Measurements from ENCODE around the gene ZC3H12C.

ZC3H12C gene

DNA sequence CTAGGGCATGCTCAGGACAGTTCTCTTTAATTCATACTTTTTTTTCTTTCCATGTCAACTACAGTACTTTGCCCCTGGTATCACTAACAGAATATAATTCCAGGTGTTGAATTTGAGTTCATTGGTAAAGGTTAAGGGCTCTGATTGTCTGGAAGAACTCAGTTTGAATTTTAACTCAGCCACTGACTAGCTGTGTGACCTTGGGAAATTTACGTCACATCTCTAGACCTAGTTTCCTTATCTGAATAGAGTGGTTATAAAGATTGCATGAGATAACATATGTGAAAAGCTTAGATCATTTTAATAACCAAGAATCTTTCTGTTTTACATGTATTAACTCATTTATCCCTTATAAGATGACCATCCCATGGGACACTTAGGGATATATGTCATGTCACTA lies 15.8 kb upstream of the ZC3H12C start:
- no peak for DNase-seq

DNA sequence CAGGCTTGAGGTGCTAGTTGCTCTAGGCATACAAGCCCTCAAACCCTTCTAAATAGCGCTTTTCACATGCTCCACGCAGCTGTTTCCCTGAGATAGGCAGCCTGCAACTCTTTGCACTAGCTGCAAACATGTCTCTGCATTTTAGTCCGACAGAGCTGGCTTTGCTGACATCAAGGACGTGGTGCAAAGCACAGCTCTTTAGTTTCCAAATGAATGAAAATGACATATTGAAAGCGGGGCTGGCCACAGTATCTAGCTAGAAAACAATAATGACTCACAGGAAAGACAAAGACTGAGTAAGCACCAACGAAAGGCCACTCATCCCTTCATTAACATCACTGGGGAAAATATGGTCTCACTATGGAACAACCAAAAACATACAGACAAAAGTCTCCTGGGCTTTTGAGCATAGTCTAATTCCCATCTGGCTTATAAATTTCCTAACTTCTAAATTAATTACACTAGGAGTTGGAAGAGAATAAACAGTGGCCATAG lies 15.3 kb upstream of the ZC3H12C start:
- DNase-seq, result no peak

DNA sequence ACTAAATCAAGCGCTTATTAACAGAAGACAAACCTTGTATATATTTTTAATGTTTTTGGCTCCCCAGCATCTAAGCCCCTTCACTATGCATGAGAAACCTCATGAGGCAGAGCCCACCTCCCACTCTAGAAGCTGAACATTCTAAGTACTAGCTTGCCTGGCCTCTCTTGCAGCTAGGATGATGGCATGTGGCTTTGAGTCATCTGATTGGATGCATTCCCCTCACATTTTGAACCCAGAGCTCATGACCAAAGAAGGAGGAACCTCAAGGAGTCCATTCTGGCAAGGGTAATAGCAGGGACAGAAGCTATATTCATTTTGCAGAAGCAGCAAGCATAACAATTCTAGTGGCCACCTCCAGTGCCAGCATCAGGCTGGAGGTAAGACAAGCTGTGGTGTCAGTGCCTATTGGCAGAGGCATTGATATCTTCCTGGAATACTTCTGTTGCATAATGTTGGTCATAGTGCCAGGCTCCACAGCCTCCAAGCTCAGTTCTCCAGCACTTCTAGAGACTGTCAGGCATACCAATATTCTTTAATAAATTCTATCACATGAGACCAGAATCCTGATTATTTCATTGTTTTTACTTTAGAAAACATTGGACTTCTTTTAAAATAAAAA lies 14.2 kb upstream of the ZC3H12C start:
- no peak for DNase-seq

DNA sequence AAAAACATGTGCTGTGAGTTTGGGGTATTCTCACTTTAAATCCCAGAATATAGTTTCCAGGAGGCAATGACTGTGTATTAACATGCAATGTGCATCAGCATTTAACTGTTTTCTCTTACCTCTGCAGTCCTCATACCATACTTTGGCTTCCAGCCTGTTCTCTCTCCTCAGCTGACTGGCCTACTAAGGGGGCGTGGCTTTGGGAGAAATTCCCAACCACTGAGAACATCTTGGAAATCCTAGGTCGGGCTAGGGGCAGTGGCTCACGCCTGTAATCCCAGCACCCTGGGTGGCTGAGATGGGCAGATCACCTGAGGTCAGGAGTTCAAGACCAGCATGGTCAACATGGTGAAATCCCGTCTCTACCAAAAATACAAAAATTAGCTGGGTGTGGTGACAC lies 13.5 kb upstream of the ZC3H12C start:
- no peak for DNase-seq

DNA sequence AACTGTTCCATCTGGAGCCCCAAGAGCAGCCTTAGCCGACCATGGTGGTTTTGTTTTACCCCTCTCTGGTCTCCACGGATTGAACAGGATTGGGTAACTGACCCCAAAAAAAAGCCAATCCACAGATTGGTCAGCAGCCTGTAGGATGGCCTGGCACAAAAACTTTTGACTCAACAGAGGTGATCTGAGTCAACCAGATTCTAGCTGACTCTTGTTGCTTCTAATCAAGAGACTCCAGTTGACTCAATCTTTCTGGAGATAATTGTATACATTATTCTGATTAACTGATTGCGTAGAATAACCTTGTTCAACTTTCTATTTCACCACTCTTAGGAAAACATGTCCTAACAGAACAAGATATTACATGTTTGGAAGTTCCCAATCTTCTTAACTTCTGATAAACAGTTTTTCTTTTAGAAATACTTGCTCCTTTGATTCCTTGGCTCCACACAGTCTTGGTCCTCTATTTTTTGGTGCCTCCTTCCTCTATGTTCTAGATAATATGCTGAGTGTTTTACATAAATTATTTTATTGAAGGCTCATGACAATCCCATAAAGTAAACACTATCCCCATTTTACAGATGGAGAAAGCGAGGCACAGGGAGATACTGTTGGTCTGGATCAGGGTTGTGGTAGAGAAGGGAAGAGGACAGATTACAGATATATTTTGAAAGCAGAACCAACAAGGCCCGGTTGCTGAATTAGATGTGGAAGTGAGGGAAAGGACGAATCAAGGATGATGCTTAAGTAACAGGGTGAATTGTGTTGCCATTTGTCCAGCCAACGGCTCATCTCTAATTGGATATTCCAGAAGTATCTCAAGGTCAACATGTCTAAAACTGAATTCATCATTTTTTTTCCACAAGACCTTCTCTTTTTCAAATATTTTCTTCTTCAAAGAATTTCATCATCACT lies 11.5 kb upstream of the ZC3H12C start:
- no peak for DNase-seq

DNA sequence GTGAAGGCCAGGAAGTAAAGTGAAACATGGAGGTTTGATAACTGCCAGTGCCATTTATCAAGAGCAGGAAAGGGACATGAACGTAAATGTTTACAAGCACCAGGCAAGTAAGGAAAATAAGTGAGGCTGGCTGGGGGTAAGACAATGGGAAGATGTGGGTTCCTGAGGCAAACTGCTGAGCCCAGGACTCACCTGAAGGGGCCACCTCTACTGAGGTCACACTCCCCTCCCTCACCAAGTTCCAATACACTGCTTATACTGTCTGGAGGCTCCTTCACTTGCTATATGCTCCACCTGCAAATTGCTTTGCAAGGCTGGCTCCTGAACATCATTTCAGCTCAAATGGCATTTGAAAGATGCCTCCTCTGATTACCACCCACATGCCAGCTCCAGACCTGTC lies 10.3 kb upstream of the ZC3H12C start:
- no peak for DNase-seq

DNA sequence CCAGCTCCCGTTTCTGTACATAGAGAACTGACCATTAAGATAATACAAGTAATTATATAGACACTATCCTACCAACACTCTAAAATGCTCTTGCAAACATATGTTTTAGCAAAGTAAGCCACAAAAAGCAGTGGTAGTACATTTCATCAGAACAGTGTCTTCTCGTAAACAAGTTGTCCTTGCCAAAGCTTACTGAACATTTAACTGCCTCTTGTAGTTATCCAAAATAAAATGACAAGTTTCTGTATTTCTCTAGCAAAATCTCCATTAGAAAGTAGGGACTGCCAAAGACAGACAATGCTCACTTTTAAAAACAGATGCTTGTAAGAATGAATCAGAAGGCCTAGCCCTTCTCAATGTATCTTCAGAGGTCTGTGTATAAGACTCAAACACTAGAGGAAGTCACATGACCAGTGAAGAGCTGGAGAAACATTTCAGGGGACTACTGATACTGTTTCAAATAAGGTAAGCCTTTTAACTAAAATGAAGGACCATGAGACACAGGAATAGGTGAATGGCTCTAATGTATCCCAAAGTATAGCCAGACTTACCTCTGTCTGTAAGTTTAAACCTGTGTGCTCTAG lies 7.8 kb upstream of the ZC3H12C start:
- DNase-seq, result no peak

DNA sequence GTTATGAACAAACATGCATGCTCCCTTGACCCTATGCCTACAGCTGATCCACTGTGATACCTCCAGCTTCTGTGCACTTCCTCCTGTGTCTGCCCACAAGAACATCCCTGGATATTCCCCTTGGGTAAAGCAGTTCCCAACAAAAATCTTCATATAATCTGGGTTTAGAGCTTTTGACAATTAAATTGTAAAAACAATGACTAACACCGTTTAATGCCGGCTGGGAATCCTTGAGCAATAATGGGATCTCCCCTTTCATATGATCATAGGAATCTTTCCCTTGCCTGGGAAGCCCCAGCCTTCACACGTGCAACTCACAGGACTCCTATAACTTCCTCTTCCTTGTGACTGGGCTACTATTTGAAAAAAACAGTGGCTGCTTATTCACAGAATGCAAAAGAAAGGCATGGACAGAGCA lies 6.3 kb upstream of the ZC3H12C start:
- DNase-seq, result no peak

DNA sequence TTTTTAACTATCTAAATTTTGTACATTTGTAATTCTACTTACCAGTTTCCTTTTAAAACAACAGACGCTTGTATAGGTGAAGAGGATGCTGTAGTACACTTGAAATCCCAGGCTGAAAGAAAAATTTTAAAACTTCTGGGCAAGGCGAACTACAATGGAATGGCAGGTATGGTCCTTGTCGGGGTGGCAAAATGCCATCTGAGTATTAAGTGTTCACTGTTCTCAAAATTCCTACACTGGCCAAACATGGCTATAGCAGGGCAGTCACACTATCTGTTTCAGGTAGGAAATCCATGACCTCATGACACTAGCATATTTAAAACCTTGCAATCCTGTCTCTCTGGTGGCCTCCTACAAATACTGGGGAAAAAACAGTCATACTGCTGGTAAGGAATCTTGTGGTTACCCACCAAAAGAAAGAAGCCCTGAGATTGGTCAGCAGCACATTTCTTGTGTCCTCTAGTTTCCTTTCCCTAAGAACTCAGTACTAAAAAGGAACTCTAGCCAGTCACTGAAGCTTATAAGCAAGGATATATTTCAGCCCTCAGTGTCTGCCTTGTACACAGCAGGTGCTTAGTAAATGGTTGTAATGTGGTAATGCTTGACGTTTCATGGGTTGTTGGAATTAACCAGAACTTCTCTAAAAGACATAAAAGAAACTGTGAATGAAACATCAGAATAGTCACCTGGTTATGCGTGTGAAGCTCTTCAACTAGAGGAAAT lies 5.2 kb upstream of the ZC3H12C start:
- no peak for DNase-seq

DNA sequence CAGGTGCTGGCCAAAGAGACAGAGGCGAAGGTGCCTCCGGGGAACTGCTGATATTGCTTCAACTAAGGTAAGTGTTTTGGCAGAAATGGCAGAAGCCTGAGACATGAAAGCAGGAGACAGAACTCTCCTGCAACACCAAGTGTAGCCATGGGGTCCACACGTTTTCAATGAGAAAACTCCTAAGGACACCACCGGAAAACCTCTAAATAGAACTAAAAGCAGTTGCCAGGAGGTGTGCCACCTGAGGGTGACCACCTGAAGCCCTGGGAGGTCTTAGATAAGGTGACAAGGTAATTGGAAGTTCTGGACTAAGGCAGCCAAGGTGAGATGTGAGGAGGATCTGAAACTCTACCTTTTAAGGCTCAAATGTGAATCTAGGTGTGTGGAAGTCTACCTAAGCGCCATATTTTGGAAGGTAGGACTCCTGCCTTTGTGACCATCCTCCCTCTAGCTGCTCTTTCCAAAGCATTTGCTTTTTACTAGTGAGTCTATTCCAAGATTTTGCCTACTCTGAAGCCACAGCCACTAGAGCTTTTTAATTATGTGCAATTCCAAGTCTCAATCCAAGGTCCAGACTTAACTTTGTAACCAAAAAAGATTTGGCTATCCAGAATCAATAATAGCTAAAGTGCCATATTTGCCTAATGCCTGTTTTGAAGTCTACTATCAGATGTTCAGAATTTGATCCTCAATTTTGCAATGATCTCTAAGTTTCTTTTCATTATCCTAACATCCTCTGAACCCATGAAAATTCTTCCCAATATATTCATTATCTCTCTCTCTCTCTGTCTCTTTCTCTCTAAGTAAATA lies 4.5 kb upstream of the ZC3H12C start:
- DNase-seq, result no peak

DNA sequence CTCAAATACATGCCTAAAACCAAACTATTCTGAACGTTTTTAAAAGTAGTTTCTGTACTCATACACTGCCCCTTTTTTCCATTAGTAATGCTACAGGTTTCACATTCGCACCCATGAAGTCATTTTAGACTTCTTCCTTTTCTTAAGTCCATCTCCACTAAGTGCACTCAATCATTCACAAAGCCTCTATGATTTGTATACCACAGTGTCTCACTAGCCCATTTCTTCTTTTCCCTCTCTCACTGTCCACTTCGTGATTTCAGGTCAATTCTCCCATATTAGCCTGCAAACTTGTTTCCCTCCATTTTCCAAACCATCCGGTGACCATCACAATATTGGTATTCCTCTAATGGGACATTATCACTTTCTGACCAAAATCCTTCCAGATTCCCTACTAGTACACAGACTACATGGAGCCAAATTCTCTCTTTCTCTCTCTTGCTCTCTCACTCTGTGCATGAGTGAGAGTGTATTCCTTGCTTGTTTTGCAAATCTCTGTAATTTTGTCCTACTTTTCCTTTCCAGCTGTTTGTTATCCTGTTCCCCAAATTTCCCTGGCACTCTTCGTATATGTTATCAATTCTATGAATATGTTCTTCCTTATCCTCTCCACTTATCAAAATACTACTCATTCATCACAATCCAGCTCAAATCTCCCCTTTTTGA lies 3.4 kb upstream of the ZC3H12C start:
- no peak for DNase-seq

DNA sequence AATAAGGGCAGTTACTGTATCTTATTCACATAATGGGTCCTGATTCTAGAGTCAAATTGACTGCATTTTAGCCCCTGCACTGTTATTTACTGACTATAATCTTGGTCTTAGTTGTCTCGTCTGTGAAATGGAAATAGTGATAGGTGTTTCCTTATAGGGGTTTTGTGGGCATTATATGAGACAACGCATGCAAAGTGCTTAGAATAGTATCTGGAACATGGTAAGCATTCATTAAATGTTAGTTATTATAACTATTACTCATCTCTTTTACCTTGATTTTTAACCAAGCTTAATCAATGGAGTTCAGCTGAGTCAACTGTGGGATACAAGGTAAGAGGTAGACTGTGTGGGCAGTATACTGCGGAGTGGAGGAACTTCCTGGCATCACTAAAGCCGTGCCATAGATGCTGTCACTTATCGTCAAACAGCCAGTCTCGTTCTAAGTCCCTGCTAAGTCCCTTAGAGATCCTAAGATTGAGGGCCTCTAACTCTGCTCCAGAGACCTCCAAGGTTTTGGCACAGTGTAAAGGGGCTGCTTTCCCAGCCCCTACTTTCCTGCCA lies 2.6 kb upstream of the ZC3H12C start:
- no peak for DNase-seq

DNA sequence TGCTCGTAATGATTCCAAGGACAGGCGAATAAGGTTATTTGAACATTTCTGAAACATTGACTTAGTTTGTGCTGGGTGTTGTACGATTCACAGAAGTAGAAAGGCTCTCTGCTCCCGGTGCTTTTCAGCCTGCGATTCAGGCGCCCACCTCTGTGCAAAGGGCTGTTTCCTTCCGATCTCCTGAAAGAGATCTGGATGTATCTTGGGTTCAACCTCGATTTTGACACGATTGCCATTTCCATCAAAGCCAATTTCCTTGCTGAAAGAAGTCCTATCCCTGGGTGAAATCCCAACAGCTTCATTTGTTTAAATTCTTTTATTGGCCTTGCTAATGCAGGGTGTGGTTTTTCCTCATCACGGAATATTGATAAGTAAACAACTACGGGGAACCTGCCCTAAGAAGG lies 1.1 kb upstream of the ZC3H12C start:
- no peak for DNase-seq

DNA sequence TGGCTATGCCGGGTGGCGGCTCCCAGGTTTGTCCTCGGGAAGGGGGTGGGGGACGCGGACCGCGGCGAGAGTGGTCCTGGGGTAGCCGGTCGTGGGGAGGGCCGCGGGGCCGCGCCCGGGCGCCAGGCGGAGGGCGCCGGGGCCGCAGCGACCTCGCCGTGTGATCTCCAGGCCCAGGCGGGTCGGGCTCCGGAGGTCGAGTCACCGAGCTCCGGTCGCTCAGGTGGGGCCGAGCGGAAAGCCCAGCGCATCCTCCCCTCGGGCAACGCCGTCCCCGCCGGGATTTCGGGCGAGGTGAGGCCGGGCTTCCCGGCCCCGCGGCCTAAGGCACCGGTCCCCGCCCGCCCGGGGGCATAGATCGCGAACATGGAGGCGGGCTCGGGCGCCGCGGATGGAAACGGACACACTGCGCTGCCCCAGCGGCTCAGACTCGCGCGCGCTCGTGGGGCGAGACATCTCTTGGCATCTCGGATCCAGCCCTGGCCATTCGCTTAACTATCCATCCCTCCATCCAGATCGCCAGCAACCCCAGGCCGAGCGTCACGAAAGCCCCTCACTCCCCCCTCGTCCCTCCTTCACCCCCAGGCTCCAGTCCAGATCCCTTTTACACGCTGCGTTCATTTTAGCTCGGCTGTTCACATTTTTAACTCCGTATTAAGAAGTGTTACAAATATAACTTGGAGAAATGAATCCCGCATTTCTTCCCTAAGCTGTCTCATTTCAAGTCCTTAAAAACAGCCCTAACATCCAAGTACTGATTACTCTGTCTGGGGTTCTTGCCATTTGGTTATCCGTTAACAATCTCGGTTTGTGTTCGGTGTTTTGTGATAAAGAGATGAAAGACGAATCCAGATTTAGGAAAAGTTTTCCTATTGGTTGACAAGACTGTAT lies 460 bp downstream of the ZC3H12C start:
- no peak for DNase-seq

DNA sequence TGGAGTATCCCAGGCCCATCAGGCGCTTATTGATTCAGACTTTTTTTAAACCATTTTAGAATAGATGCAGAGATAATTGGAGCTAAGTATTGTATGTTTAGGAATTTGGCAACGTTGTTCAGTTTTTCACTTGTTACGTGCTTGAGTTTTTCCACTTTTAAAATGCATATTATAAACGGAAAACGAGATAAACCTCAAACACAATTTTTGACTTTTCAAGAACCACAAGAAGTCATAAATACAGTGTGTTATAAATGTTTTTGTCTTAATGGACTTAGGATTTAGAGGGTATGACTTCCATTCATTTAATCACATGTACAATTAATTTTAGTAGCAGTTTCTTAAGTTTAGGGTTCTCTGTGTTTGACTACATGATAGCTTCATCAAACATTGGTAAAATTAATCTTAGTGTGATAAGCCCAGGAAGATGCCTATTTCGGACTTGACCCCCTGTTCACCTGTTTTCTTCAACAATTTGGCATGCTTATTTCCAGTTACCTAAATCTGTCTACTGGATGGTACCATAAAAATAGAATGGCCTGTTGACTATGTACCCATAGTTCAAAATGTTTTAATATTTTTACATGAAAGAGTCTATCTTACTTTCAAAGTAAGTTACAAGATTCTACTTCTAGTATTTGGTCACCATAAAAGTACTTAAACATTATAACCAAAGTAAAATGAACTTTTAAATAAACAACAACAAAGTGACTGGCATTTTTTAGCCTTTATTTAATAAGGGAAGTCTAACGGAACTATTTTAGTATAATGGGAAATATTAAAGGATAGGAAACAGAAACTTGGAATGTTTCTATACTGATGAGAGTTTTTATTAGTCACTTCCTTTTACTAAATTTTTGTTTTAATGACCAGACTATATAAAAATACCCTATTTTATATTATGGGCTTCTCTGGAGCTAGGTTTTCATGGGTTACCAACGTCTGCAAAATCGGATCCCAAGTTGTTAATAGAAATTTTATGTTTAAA lies 1.4 kb downstream of the ZC3H12C start:
- DNase-seq, result no peak

DNA sequence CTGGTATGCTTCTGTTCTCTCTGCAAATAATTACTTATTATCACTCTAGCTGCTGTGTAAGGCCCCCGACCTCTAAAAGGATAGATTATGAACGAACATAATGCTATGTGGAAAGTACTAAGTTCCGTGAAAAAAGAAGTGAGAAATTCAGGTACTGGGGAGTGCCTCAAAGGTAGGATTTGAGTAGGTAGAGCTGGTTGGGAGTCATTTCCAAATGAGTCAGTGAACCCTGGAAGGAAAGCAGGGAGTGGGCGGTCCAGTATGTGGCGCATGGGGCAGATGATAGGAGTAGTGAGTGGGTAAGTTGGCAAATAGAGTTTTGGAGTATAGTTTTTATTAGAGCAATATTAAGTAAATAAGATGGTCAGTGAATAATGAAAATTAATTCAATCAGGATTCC lies 2.4 kb downstream of the ZC3H12C start:
- DNase-seq, result no peak

DNA sequence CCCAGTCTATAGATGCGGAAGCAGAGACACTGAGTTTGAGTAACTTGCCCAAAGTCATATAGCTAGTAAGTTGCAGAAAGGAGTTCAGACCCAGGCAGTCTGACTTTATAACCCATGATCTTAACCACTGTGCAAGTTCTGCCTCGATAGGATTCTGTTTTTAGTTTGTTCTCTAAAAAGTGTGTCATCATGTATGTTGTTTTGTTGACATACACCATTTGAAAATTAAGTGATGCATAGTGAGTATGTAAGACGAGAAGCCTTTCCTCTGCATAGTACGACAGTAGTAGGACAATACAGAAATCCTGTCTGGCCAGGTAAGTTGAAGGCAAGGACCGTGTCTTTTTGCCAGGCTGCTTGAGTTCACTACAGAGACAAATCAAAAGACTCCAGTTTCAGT lies 3.3 kb downstream of the ZC3H12C start:
- no peak for DNase-seq

DNA sequence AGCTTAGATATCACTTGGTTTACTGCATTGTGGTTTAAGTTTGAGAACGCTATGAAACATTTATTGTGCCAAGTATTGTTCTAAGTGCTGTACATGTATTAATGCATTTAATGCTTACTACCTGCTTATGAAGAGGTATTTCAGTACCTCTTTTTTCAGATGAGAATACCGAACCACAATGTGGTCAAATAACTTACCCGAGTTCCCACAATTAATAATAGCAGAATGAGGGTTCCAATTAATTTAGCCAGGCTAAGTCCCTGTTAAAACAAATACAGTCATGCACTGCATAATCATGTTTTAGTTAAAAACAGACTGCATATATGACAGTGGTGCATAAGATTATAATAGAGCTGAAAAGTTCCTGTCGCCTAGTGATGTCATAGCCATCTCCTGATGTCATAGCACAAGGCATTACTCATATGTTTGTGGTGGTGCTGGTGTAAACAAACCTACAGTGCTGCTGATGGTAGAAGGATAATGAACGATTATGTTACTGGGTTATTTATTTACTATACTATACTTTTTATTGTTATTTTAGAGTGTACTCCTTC lies 4.3 kb downstream of the ZC3H12C start:
- no peak for DNase-seq

DNA sequence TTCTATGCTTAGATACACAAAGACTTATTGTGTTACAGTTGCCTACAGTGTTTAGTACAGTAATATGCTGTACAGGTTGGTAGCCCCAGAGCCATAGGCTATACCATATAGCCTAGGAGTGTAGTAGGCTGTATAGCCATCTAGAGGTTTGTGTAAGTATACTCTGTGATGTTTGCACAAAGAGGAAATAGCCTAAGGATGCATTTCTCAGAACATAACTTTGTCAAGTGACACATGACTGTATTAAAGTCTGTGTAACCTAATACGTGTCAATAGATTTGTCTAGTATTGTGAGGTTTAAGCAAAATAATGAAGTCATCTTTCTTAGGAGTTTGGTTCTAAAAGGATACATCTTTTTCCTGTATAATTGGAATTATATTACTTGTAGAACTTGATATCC lies 5.5 kb downstream of the ZC3H12C start:
- no peak for DNase-seq
